Mucosa of descending colon (tissue), 3 donors: ENCODE data around the gene LILRB5. TPM values are rescaled to one million over a fixed set of nuclear protein-coding genes. Genes with fewer than 3 reads are reported as not detected.

Experiments used
- ATAC-seq: fragments of 200-7000 bp; cut with Tn5 transposase; one replicate; pipeline ENCODE4 v1.9.1; 2020; ENCODE audit warnings: mild to moderate bottlenecking, moderate library complexity
- DNase-seq, 3 donors: peaks; one replicate each; pipeline ENCODE4 v3.0.0-alpha.2; 2020
- H3K36me3 ChIP-seq: fragments of 200-600 bp; one replicate; pipeline ENCODE4 v1.8.0; 2021; ENCODE audit warnings: low read depth, mild to moderate bottlenecking
- H3K4me1 ChIP-seq: fragments of 200-600 bp; one replicate; pipeline ENCODE4 v1.8.0; 2021; ENCODE audit warnings: low read depth, mild to moderate bottlenecking
- H3K4me3 ChIP-seq: fragments of 200-600 bp; one replicate; pipeline ENCODE4 v1.8.0; 2021; ENCODE audit warnings: mild to moderate bottlenecking
- H3K9me3 ChIP-seq: fragments of 200-600 bp; one replicate; pipeline ENCODE4 v1.8.0; 2021; ENCODE audit warnings: mild to moderate bottlenecking
- intact Hi-C, 2 donors: fragments of 100-400 bp; cut with DNase I in 1 of 2; cut with micrococcal nuclease in 1 of 2; formaldehyde crosslinking; loops; one replicate each; pipeline versions ENCODE4 v1.11.0 to v1.11.1; 2022; cut with DNase I, micrococcal nuclease
- long read RNA-seq, 2 donors: library from polyadenylated mRNA; unstranded; transcript quantifications; one replicate each; pipeline ENCODE4 v2.0.0, GENCODE V29; 2019 to 2021
- total RNA-seq, 3 donors: library from RNA; stranded (reverse); fragmentation: NEBNext Ultra II Directional in 2 of 3; extraction: Animal tissue kit (Norgen Biotek cat#: 25700) in 2 of 3; gene quantifications; one replicate each; pipeline versions ENCODE4 v1.2.1 to v1.2.4, GENCODE V29; 2021 to 2023
- TF ChIP-seq, protein P1 (sequence below): fragments of 200-600 bp; IDR thresholded peaks from one replicate; pipeline ENCODE4 v1.8.0; 2022; ENCODE audit warnings: antibody characterized with exemption, mild to moderate bottlenecking
- donor health status: DM: no; HTN: no; CAD: no; lungs with moderate emphysema.
- donor health status: DM: no; HTN: no; CAD: no.
- donor health status: DM: no; HTN: yes; CAD: no.

LILRB5 gene
- 10 to 100 TPM in 2 of 3 donors, 1 to 10 TPM in 1; 5.4 to 17.5 (median 12.2) TPM for total RNA-seq
- long read RNA-seq, donor 1, partial matches to known transcripts = 0 of 11 reads
- long read RNA-seq, donor 1, other reads (novel, unspliced or antisense) = 10 of 11 reads
- long read RNA-seq, donor 2, partial matches to known transcripts = 2 of 7 reads
- long read RNA-seq, donor 2, other reads (novel, unspliced or antisense) = 1 of 7 reads

DNA sequence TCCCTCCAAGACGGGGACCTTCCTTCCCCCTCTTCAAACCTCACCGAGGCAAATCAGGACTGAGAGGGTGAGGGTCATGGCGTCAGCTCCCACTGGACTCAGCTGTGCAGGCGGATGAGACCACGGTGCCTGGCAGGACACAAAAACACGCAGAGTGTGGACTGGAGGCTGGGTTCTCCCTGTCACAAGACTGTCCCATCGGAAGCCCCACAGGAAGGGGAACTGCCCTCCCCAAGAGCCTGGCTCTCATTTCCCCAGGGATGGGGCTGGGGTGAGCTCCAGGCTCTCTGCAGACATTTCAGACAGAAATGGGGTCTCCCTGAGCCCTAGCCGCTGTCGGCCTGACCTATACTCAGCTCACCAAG, at the start of gene LILRB5:
LILRB5 (minus strand) TSS at position 158 of the 365 bp plus-strand sequence; CDS start at position 78, 80 bp downstream.
- intact Hi-C loops = no loop called here
- Histone ChIP-seq H3K36me3 (no peaks in the 10 kb centered on the region), H3K9me3 (no peaks in the 10 kb centered on the region), H3K4me1 (no peaks in the 10 kb centered on the region), H3K4me3 (no peak within 1 kb of the TSS)
- ATAC-seq (peak; percentile 30), DNase-seq (peak in 1 of 3 donors; percentile 10)
- TF ChIP-seq, protein P1, sequence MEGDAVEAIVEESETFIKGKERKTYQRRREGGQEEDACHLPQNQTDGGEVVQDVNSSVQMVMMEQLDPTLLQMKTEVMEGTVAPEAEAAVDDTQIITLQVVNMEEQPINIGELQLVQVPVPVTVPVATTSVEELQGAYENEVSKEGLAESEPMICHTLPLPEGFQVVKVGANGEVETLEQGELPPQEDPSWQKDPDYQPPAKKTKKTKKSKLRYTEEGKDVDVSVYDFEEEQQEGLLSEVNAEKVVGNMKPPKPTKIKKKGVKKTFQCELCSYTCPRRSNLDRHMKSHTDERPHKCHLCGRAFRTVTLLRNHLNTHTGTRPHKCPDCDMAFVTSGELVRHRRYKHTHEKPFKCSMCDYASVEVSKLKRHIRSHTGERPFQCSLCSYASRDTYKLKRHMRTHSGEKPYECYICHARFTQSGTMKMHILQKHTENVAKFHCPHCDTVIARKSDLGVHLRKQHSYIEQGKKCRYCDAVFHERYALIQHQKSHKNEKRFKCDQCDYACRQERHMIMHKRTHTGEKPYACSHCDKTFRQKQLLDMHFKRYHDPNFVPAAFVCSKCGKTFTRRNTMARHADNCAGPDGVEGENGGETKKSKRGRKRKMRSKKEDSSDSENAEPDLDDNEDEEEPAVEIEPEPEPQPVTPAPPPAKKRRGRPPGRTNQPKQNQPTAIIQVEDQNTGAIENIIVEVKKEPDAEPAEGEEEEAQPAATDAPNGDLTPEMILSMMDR = no peak

DNA sequence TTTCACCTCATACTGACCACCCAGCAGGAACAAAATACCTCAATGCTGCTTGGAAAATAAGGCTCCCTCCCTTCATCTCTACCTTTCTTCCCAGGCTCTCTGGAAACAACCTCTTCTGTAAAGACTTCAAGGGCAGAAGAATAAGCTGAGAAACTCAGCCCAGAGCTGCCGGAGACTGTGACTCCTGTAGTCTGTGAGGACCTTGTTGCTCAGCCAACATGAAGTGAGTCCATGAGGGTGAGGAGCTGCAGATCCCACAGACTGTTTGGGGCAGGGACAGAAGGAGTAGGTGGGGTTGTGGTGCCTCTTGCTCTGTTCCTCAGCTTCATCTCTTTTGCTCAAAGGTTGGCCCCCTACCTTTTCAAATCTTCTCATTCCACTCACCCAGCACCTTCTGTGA, 48.1 kb upstream of the LILRB5 start:
- H3K4me3 ChIP-seq = no peak overlapping the region
- no peaks in the 10 kb centered on the region for H3K4me1 ChIP-seq
- TF ChIP-seq, protein P1 = no peak
- no peak for ATAC-seq
- intact Hi-C loops = no loop called here
- no peaks in the 10 kb centered on the region for H3K9me3 ChIP-seq
- H3K36me3 ChIP-seq = no peaks in the 10 kb centered on the region
- DNase-seq = no peak

- no peak overlapping the region for H3K4me3 ChIP-seq
- intact Hi-C loops = no loop called here
- TF ChIP-seq, protein P1 = no peak
- no peak for DNase-seq
- H3K36me3 ChIP-seq = no peaks in the 10 kb centered on the region
- peak; percentile 34 for ATAC-seq
- H3K9me3 ChIP-seq = no peaks in the 10 kb centered on the region
- no peaks in the 10 kb centered on the region for H3K4me1 ChIP-seq
These were observed 45.2 kb upstream of the LILRB5 start for GRCh38 chr19:54302257-54302656.

- no peak for ATAC-seq
These were observed 42.4 kb upstream of the LILRB5 start for GRCh38 chr19:54299515-54299914.

DNA sequence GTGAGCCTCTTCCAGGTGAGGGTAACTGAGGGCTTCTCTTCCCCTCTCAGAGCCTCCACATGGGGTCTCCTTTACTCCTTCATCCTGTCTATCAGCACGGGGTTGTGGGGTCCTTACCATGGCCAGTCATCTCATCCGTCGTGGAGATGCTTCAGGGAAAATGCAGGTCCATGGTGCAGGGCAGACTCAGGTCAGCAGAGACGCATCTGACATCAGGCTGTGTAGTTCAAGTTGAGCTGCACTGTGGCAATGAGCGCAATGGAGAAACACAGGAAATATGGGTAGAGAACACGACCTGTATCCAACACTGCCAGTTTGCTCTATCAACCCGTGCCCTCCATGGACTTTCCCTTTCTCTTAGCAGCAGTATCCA, 42.0 kb upstream of the LILRB5 start:
- DNase-seq (no peak), ATAC-seq (no peak)
- intact Hi-C loops = no loop called here

More at GRCh38 chr19:54299515-54299914, 42.4 kb upstream of the LILRB5 start:
- no peaks in the 10 kb centered on the region for H3K36me3 ChIP-seq
- no peaks in the 10 kb centered on the region for H3K9me3 ChIP-seq
- no peak overlapping the region for H3K4me3 ChIP-seq
- H3K4me1 ChIP-seq = no peaks in the 10 kb centered on the region
- no peak for DNase-seq
- TF ChIP-seq, protein P1 = no peak
- intact Hi-C loops = no loop called here

More for the DNA sequence above, 42.0 kb upstream of the LILRB5 start:
- no peaks in the 10 kb centered on the region for H3K4me1 ChIP-seq
- H3K9me3 ChIP-seq = no peaks in the 10 kb centered on the region
- TF ChIP-seq, protein P1 = no peak
- H3K4me3 ChIP-seq = no peak overlapping the region
- no peaks in the 10 kb centered on the region for H3K36me3 ChIP-seq
